ENCODE results near the gene MEGF9. TPM values are rescaled to one million over a fixed set of nuclear protein-coding genes. Genes with fewer than 3 reads are reported as not detected.
"Not testable (repeated sequence)": the region's sequence is repeated elsewhere in the genome, so short reads cannot be mapped to it uniquely, and the experiment has no call there.

Gene MEGF9
- 1 to 10 TPM; 4.4 to 4.6 TPM for total RNA-seq

DNA sequence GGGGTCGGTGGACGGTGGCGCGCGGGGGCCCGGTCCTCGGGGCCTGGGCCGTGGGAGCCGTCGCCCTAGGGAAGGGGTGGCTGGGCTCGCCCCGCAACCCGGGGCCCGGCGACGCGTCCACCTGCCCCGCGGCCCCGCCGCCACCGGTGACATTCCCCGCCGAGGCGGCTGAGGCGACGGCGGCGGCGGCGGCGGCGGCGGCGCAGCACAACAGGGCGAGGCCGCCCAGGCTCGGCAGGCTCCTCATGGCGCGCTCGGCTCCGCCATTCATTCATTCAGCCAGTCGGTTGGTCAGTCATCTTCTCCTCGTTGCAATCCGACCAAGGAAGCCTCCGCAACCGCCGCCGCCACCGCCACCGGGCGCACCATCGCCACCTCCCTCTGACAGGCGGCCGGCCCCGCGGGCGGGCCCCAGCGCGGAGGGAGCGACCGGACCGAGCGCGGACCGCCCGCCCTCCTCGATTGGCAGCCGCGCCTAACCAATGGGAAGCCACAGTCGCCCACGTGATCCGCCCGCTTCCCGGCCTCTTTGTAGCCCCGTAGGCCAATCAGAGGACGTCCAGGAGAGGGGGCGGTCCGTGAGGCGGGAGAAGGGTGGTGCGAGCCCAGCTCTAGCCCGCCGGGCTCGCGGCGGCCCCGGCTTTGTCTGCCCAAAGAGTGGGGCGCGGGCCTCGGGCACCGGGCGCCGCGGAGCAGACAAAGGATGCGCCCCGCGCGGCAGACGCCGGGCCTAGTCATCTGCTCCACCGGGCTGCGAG is at the start of gene MEGF9:
Gene MEGF9, minus strand, starts transcription at position 383 of the 758 bp plus-strand sequence. Its CDS starts 112 bp downstream, at position 271.
- Mint-ChIP-seq H3K27ac (peak within 1 kb of the TSS; percentile 65), H3K9me3 (no peaks in the 10 kb centered on the region), H3K36me3 (no peaks in the 10 kb centered on the region), H3K4me1 (ENCODE audit: low read depth) (peaks cover 31% of the 10 kb centered on the region), H3K4me3 (peak within 1 kb of the TSS; percentile 84), H3K27me3 (no peaks in the 10 kb centered on the region)
- DNase-seq, result peak; percentile 98
- CTCF ChIA-PET, result interaction anchor here (0.6 to 0.8 kb wide), 2 partner anchors 94 to 346 kb away, joined by 3 to 4 read pairs; no protein-coding TSS in a partner anchor
- POLR2A ChIA-PET, result interaction anchor here (0.7 to 1.3 kb wide), 3 partner anchors 17 to 104 kb away, joined by 3 to 4 read pairs (median 3); partner anchors contain the start of gene FBXW2
- intact Hi-C loops (cut with micrococcal nuclease), result loop anchor here (1.0 to 2.0 kb wide), 2 partner anchors 95 to 131 kb away; no protein-coding TSS in a partner anchor

DNA sequence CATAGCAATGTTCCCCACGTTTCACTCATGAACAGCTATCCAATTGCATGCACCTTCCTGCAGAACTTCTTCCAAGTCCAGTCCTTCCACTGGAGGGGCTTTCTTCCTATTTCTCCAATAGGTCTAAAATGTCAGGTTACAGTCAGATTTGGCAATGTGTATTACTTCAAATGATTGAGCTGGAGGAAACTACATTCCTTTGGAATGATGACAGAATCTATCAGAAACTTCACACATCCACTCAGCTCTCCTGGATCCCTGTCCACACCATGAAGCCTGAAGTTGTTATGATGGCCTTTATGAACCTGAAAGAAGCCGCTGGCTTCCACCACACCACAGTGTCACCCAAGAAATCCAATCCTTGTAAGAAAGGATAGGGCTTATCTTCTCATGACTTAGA is 46.7 kb upstream of the MEGF9 start:
- POLR2A ChIA-PET, result interaction anchor here (0.8 kb wide), 1 partner anchor 111 kb away, joined by 3 read pairs; no protein-coding TSS in a partner anchor

DNA sequence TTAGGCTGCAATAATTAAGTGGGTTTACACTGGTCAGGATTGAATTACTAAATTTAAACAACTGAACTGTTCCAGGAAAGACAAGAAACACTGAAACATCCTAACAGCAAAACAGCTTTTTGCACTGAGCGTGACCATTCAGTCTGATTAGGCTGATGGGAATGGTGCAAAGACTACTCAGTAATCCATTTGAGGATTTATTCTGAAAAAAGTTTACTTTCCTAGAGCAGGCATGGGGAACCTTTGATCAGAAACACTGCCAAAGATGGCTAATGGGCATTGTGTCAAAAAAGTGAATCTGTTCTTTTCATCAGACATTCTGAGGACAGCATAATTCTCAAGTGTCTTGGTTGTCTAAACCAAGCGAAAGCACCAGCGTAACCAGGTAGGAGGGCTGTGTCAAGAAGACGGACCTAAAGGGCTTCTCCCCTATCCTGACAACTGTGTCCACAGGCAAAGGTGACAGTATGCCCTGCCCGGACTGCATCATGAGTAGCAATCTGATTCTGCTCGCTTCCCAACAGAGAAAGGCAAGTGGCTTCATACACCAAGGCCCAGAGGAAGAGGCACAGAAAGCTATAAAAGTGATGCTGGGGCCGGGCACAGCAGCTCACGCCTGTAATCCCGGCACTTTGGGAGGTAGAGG is 45.6 kb upstream of the MEGF9 start:
- intact Hi-C loops (cut with micrococcal nuclease), result loop anchor here (5.0 kb wide), 2 partner anchors 32 to 132 kb away; partner anchors contain the start of gene FBXW2
- no peak for DNase-seq
- no peaks in the 10 kb centered on the region for H3K9me3 Mint-ChIP-seq
- no peaks in the 10 kb centered on the region for H3K27me3 Mint-ChIP-seq
- H3K36me3 Mint-ChIP-seq, result peaks cover 14% of the 10 kb centered on the region
- no peak overlapping the region for H3K27ac Mint-ChIP-seq
- no peak overlapping the region for H3K4me3 Mint-ChIP-seq
- ChIA-PET POLR2A (no interaction called here), CTCF (interaction anchor here (1.3 to 4.7 kb wide), 3 partner anchors 17 to 300 kb away, joined by 3 to 18 read pairs (median 4); no protein-coding TSS in a partner anchor)
- peaks cover 22% of the 10 kb centered on the region for H3K4me1 Mint-ChIP-seq (ENCODE audit: low read depth)

More for the DNA sequence above, 46.7 kb upstream of the MEGF9 start:
- H3K27me3 Mint-ChIP-seq, result no peaks in the 10 kb centered on the region
- peaks cover 21% of the 10 kb centered on the region for H3K4me1 Mint-ChIP-seq (ENCODE audit: low read depth)
- DNase-seq, result no peak
- intact Hi-C loops (cut with micrococcal nuclease), result no loop called here
- no peak overlapping the region for H3K4me3 Mint-ChIP-seq
- CTCF ChIA-PET, result interaction anchor here (1.0 to 4.7 kb wide), 5 partner anchors 9 to 299 kb away, joined by 3 to 18 read pairs (median 4); no protein-coding TSS in a partner anchor
- H3K36me3 Mint-ChIP-seq, result peaks cover 17% of the 10 kb centered on the region
- no peak overlapping the region for H3K27ac Mint-ChIP-seq
- H3K9me3 Mint-ChIP-seq, result no peaks in the 10 kb centered on the region

GRCh38 chr9:120758544-120758943 is 44.3 kb upstream of the MEGF9 start:
- POLR2A ChIA-PET, result no interaction called here
- peak overlapping the region; percentile 5 for H3K27ac Mint-ChIP-seq
- no peak overlapping the region for H3K4me3 Mint-ChIP-seq
- H3K9me3 Mint-ChIP-seq, result no peaks in the 10 kb centered on the region
- no peaks in the 10 kb centered on the region for H3K27me3 Mint-ChIP-seq
- intact Hi-C loops (cut with micrococcal nuclease), result loop anchor here (5.0 kb wide), 2 partner anchors 34 to 134 kb away; partner anchors contain the start of gene FBXW2
- DNase-seq, result peak; percentile 31
- H3K4me1 Mint-ChIP-seq (ENCODE audit: low read depth), result peaks cover 22% of the 10 kb centered on the region
- peaks cover 12% of the 10 kb centered on the region for H3K36me3 Mint-ChIP-seq
- CTCF ChIA-PET, result interaction anchor here (1.5 to 4.7 kb wide), 2 partner anchors 139 to 301 kb away, joined by 3 to 18 read pairs; no protein-coding TSS in a partner anchor

DNA sequence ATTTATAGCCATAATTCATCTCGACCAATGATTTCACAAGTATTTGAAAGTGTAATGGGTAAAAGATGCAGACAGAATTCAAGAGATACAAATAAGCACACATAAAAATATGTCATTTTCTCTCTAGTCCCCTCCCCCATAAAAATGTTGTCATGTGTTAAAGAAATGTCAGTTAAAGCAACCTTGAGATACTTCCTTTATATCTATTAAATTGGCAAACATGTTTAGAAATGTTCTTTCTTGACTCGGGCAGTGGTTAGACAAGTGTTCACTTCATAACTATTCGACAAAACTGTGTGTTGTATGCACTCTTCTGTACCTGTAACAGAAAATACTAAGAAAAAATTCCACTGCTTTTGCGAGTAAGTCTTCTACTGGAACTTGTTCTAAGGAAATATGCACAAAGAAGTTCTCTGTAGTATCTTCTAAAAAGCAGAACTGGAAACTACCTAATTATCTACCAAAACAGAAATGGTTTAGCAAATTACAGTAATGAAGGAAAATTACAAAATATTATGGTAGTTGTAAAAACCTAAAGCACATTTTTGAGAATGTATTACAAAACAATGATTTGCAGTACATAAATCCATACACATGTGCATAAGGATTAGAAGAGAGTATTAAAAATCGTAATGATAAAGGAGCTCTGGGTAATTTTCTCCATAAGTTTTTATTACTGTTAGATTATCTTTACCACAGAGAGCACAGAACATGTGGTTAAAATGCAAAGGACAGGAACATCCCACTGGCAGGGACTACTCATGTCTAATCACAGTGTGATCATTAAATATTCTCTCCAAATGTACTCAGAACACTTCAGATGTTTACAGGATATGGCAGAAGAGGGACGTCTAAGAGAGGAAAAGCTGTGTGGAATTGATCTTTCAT is 43.0 kb upstream of the MEGF9 start:
- CTCF ChIA-PET, result interaction anchor here (0.6 to 4.7 kb wide), 18 partner anchors 11 to 364 kb away, joined by 3 to 84 read pairs (median 8); no protein-coding TSS in a partner anchor
- H3K36me3 Mint-ChIP-seq, result peaks cover 8% of the 10 kb centered on the region
- intact Hi-C loops (cut with micrococcal nuclease), result loop anchor here (5.0 kb wide), 2 partner anchors 35 to 135 kb away; partner anchors contain the start of gene FBXW2
- H3K27me3 Mint-ChIP-seq, result no peaks in the 10 kb centered on the region
- H3K4me1 Mint-ChIP-seq (ENCODE audit: low read depth), result peaks cover 22% of the 10 kb centered on the region
- no peak for DNase-seq
- H3K4me3 Mint-ChIP-seq, result no peak overlapping the region
- POLR2A ChIA-PET, result interaction anchor here (0.9 kb wide), 1 partner anchor 88 kb away, joined by 5 read pairs; no protein-coding TSS in a partner anchor
- no peaks in the 10 kb centered on the region for H3K9me3 Mint-ChIP-seq
- H3K27ac Mint-ChIP-seq, result peak overlapping the region; percentile 20

DNA sequence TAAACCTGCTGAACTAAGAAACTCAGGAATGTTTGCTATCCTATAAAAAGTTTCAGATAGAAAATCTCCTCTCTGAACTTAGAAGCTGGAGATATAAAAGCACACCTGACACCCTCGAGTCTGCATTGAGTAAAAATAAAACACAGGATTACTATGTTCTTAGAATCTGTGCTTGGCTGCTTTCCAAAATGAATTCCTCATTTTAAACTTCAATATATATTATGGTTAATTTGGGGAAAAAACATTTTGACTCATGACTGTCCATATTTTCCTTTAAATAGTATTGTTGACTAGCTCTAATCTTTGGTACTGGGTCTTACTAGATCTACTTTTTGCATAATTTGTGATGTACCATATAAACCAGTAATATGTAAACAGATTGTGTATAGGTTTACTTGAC is 42.3 kb upstream of the MEGF9 start:
- no peak for DNase-seq
- peak overlapping the region; percentile 20 for H3K27ac Mint-ChIP-seq
- intact Hi-C loops (cut with micrococcal nuclease), result loop anchor here (1.0 to 5.0 kb wide), 3 partner anchors 36 to 180 kb away; partner anchors contain the start of gene FBXW2
- no peaks in the 10 kb centered on the region for H3K9me3 Mint-ChIP-seq
- peaks cover 4% of the 10 kb centered on the region for H3K36me3 Mint-ChIP-seq
- no peak overlapping the region for H3K4me3 Mint-ChIP-seq
- no peaks in the 10 kb centered on the region for H3K27me3 Mint-ChIP-seq
- ChIA-PET POLR2A (no interaction called here), CTCF (interaction anchor here (0.7 to 4.5 kb wide), 25 partner anchors 10 to 365 kb away, joined by 3 to 84 read pairs (median 7); no protein-coding TSS in a partner anchor)
- peaks cover 22% of the 10 kb centered on the region for H3K4me1 Mint-ChIP-seq (ENCODE audit: low read depth)

DNA sequence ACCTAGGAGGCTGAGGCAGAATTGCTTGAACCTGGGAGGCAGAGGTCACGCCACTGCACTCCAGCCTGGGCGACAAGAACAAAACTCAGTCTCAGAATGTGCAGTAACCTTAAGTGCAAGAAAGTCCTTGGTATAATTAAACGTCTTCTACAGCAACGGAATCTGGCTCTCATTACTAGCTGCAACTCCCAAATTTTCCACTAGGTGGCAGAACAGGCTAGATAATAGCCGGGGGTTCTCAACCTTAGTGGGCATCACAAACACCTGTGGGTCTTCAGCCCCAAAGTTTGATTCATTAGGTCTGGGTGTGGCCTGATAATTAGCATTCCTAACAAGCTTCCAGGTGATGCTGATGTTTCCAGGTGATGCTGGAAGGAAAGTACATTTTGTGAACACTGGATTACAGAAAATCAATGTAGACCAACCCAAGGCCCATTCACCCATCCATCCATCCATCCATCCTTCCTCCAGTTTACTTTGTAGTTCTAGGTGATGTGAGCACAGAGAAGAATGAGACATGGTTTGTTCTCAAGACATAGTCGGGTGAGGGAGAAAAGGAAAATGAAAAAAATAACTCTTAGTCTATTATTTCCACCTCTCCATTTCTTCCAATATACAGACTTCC is 41.7 kb upstream of the MEGF9 start:
- Mint-ChIP-seq H3K4me3 (no peak overlapping the region), H3K27me3 (no peaks in the 10 kb centered on the region), H3K9me3 (no peaks in the 10 kb centered on the region), H3K27ac (peak overlapping the region; percentile 15), H3K4me1 (ENCODE audit: low read depth) (peaks cover 22% of the 10 kb centered on the region), H3K36me3 (peaks cover 2% of the 10 kb centered on the region)
- intact Hi-C loops (cut with micrococcal nuclease), result loop anchor here (1.0 to 5.0 kb wide), 4 partner anchors 36 to 304 kb away; partner anchors contain the start of gene FBXW2
- DNase-seq, result peak; percentile 72
- POLR2A ChIA-PET, result no interaction called here
- CTCF ChIA-PET, result interaction anchor here (0.7 to 4.5 kb wide), 42 partner anchors 9 to 366 kb away, joined by 3 to 84 read pairs (median 5); partner anchors contain the start of gene FBXW2

- intact Hi-C loops (cut with micrococcal nuclease), result loop anchor here (1.0 to 5.0 kb wide), 3 partner anchors 37 to 305 kb away; partner anchors contain the start of gene FBXW2
- POLR2A ChIA-PET, result no interaction called here
- CTCF ChIA-PET, result interaction anchor here (0.7 to 4.5 kb wide), 28 partner anchors 8 to 356 kb away, joined by 3 to 84 read pairs (median 5); partner anchors contain the start of gene FBXW2
These were observed 40.8 kb upstream of the MEGF9 start for GRCh38 chr9:120755044-120755443.

GRCh38 chr9:120750421-120750820 is 36.2 kb upstream of the MEGF9 start:
- Mint-ChIP-seq H3K27ac (no peak overlapping the region), H3K4me3 (no peak overlapping the region), H3K27me3 (no peaks in the 10 kb centered on the region), H3K36me3 (peaks cover 2% of the 10 kb centered on the region), H3K9me3 (no peaks in the 10 kb centered on the region), H3K4me1 (ENCODE audit: low read depth) (peaks cover 3% of the 10 kb centered on the region)
- POLR2A ChIA-PET, result no interaction called here
- intact Hi-C loops (cut with micrococcal nuclease), result no loop called here
- DNase-seq, result no peak
- CTCF ChIA-PET, result interaction anchor here (1.1 kb wide), 1 partner anchor 113 kb away, joined by 3 read pairs; no protein-coding TSS in a partner anchor

More at GRCh38 chr9:120755044-120755443, 40.8 kb upstream of the MEGF9 start:
- DNase-seq, result no peak
- no peaks in the 10 kb centered on the region for H3K9me3 Mint-ChIP-seq
- H3K4me1 Mint-ChIP-seq (ENCODE audit: low read depth), result peaks cover 22% of the 10 kb centered on the region
- no peak overlapping the region for H3K4me3 Mint-ChIP-seq
- H3K27ac Mint-ChIP-seq, result no peak overlapping the region
- peaks cover 2% of the 10 kb centered on the region for H3K36me3 Mint-ChIP-seq
- H3K27me3 Mint-ChIP-seq, result no peaks in the 10 kb centered on the region

GRCh38 chr9:120746366-120746765 is 32.1 kb upstream of the MEGF9 start:
- H3K27me3 Mint-ChIP-seq; H3K36me3 Mint-ChIP-seq; H3K4me1 Mint-ChIP-seq (ENCODE audit: low read depth); POLR2A ChIA-PET; H3K4me3 Mint-ChIP-seq; H3K9me3 Mint-ChIP-seq; intact Hi-C loops (cut with micrococcal nuclease); DNase-seq; H3K27ac Mint-ChIP-seq: not testable (repeated sequence)
- CTCF ChIA-PET, result interaction anchor here (3.5 kb wide), 1 partner anchor 10 kb away, joined by 15 read pairs; no protein-coding TSS in a partner anchor

All from activated CD4-positive, alpha-beta memory T cell treated with anti-CD3 and anti-CD28 coated beads for 36 hours (primary cell).